Activated T-helper 1 cell treated with anti-CD3 and anti-CD28 coated beads, Interleukin-2, amount 50 U/mL, for 16 hours (primary cell): ENCODE data around the gene HIP1R.
"Not testable (repeated sequence)": the region's sequence is repeated elsewhere in the genome, so short reads cannot be mapped to it uniquely, and the experiment has no call there.

Experiments
- DNase-seq, 2 donors: peaks; one replicate each; pipeline ENCODE4 v3.0.0-alpha.2; 2020; ENCODE audit warnings: low read depth in 1 of 2, low spot score in 1 of 2

The HIP1R gene, protein sequence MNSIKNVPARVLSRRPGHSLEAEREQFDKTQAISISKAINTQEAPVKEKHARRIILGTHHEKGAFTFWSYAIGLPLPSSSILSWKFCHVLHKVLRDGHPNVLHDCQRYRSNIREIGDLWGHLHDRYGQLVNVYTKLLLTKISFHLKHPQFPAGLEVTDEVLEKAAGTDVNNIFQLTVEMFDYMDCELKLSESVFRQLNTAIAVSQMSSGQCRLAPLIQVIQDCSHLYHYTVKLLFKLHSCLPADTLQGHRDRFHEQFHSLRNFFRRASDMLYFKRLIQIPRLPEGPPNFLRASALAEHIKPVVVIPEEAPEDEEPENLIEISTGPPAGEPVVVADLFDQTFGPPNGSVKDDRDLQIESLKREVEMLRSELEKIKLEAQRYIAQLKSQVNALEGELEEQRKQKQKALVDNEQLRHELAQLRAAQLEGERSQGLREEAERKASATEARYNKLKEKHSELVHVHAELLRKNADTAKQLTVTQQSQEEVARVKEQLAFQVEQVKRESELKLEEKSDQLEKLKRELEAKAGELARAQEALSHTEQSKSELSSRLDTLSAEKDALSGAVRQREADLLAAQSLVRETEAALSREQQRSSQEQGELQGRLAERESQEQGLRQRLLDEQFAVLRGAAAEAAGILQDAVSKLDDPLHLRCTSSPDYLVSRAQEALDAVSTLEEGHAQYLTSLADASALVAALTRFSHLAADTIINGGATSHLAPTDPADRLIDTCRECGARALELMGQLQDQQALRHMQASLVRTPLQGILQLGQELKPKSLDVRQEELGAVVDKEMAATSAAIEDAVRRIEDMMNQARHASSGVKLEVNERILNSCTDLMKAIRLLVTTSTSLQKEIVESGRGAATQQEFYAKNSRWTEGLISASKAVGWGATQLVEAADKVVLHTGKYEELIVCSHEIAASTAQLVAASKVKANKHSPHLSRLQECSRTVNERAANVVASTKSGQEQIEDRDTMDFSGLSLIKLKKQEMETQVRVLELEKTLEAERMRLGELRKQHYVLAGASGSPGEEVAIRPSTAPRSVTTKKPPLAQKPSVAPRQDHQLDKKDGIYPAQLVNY

DNA sequence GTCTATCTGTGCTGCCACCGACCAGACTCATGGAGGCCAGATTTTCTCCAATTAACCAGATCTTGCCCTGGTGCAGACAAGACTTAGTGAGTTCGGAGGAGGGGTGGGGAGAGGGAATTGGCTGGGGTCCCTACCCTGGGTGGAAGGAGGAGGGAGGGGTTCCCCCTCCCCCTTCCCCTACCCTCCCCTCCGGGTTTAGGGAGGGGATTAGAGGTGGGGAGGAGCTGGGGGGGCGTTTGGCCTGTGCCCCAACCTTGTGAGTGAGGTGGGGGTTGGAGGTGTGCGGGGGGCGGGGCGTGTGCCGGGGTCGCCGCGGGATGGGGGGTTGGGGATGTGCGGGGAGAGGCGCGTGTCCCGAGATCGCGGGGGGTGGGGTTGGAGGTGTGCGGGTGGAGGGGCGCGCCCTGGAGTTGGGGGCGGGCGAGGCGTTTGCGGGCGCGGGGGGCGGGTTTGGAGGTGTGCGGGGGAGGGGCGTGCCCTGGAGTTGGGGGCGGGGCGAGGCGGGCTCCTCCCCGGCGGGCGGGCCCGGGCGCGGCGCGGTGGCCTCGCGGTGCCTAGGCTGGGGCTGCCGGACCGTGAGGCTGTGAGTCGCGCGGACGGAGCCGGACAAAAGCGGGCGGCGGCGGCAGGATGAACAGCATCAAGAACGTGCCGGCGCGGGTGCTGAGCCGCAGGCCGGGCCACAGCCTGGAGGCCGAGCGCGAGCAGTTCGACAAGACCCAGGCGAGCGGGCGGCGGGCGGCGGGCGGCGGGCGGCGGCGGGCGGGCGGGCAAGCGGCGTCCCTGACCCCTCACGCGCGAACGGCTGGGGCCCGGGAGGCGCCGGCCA lies at the start of gene HIP1R:
Gene HIP1R (plus strand): TSS at position 537 of the 829 bp plus-strand sequence. CDS start 94 bp downstream, at position 631.
- DNase-seq: peak; percentile 32 to 50

DNA sequence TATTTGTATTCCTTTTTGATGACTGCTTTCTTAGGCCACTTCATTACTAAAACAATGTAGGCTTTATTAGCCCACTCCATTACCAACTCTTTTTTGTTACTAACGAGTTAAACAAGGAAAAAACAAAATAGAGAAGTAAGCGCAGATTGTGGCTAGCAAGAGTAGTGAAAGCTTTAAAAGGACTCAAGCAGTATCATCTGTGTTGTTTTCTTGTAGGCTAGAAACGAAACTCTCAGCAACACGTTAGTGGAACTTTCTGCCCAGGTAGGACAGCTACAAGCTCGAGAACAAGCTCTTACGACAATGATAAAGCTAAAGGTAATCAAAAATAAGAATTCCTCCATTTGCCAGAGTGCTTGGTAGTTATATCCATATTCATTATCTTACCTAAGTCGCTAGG lies 49.8 kb upstream of the HIP1R start:
- no peak for DNase-seq

DNA sequence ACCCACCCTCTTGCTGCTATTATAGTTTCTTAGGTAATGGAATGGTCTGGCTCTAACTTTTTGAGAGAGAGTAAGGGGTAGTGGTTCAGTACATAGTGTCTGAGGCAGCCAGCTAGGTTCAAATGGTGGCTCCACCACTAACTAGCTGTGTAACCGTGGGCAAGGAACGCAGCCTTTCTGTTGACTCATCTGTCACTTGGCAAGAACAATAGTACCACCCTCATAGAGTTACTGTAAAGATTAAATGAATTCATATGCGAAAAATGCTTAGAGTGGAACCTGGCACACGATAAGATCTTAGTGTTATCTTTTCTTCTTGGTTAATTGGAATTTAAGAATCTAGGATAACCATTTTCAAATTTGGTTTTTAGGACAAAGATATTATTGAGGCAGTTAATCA lies 46.9 kb upstream of the HIP1R start:
- DNase-seq: no peak

DNA sequence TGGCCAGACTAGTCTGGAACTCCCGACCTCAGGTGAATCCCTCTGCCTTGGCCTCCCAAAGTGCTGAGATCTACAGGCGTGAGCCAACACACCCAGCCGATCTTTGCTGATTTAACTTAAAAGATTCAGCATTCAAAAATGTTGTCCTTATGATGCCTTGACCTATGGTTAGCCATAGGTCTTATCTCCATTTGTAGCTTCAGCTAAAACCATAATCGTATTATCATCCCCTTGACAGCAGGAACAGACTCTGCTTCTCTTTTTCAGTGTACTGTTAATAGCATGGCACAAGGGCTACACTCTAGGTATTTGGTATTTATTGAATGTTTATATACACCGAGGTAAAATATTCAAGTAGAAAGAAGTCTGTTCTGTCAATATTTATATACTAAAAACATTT lies 45.6 kb upstream of the HIP1R start:
- DNase-seq: no peak

DNA sequence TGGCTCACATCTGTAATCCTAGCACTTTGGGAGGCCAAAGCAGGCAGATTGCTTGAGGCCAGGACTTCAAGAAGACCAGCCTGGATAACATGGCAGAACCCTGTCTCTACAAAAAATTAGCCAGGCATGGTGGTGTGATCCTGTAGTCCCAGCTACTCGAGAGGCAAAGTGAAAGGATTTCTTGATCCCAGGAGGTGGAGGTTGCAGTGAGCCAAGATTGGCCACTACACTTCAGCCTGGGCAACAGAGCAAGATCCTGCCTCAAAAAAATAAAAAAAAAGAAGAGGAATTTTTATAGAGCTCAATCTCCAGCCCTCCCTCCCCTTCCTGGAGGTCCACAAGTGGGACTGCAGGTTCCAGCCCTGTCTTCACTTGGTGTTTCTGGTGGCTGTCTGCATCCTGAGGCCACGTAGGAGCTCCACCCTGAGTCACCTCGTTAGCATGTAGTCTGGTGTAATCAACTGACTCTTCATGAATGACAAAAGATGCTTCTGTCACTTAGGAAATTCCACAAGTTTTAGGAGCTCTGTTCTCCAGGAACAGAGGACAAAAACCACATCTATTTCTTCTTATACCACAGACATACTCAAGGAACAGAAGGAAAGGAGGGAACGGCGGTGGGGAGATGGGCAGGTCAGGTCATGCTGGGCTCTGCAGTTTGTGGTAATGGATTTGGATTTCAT lies 44.7 kb upstream of the HIP1R start:
- DNase-seq: no peak

DNA sequence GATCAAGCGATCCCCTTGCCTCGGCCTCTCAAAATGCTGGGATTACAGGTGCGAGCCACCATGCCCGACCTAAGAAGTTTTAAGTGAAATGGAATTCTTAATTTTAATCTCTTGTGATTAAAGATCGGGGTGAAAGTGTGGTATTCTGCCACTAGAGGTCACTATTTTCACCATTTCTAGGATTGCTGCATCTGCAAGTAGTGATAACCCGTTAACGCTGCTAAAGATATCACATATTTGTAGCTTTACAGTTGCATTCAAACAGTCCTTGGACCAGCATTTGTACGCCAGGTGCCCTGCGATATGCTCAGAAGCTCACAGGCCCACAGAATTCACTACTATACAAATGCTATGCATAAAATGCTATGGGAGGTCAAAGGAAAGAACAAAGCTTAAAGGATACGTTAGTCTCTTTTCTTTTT lies 41.6 kb upstream of the HIP1R start:
- no peak for DNase-seq

DNA sequence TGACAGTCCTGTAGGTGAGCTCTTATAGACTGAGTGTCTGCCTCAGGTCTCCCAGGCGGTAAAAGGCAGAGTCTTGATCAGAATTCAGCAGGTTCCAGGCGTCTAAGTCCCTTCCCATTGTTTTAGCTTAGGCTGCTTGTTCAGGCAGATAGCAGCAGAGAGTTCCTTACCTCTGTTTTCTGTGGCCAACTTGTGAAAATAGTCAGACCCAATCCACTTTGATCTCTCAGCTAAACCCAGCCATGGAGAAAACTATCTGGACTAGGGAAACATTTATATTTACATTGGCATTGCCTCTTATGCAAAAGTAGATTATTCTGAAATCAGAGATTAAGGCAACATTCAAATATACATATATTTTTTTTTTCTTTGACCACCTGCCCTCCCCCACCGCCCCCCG lies 39.5 kb upstream of the HIP1R start:
- DNase-seq: no peak

DNA sequence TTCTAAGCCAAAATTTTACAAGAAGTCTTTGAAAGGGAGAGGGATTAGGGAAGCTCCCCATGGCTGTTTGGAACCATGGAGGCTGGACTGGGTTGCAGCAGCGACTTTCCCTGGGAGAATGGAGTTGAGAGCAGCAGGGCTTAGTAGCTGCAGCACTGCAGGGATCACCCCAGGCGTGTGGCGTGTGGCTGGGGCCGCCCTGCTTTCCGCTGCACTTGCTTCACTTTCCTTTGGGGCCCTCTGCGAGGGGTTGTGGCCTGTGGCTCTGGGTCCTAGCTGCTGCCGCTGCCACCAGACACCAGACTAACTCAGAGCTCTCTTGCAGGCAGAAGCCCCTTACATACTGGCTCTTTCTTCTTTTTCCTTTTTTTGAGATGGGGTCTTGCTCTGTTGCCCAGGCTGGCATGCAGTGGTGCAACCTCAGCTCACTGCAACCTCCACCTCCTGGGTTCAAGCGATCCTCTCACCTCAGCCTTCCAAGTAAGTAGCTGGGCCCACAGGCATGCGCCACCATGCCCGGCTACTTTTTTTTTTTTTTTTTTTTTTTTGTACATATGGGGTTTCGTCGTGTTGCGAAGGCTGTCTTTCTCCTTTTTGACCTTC lies 35.5 kb upstream of the HIP1R start:
- no peak for DNase-seq

DNA sequence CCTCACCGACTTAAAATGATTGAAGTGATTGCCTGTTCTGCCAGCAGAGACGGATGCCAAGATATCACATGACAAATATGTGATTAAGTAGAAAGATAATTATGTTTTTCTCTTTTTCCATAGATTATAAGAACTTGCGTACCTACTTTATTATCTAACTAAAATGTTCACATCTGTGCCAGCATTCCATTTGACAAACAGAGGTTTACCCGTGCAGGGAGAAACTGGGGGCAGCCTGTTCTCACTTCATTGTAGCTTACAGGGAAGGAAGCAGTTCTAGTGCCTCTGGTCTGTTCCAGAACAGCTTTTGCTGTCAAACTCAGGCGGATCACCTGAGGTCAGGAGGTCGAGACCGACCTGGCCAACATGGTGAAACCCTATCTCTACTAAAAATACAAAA lies 31.3 kb upstream of the HIP1R start:
- DNase-seq: no peak

DNA sequence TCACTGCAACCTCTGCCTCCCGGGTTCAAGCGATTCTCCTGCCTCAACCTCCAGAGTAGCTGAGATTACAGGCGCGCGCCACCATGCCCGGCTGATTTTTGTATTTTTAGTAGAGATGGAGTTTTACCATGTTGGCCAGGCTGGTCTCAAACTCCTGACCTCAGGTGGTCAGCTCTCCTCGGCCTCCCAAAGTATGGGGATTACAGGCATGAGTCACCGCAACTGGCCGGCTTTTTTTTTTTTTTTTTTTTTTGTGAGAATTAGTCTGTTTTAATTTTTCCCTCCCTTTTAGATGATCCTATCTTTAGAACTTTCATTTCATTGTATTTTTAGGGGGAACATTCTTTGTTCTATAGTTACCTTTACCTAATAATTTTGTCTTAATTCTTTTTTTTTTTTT lies 30.3 kb upstream of the HIP1R start:
- DNase-seq: not testable (repeated sequence)

DNA sequence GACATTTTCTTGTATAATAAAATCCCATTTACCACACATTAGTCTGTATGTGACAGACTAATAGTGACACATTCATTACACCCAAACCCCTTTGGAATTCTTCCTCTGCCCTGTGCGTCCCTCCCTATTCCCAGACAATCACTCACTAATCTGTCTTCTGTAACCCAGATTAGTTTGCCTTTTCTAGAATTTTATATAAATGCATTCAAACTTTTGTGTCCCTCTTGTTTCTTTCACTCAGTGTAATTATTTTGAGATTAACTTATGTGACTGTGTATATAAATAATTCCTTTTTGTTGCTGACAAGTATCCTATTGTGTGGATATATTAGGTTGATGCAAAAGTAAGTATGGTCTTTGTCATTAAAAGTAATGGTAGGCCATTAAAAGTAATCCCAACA lies 27.6 kb upstream of the HIP1R start:
- no peak for DNase-seq

DNA sequence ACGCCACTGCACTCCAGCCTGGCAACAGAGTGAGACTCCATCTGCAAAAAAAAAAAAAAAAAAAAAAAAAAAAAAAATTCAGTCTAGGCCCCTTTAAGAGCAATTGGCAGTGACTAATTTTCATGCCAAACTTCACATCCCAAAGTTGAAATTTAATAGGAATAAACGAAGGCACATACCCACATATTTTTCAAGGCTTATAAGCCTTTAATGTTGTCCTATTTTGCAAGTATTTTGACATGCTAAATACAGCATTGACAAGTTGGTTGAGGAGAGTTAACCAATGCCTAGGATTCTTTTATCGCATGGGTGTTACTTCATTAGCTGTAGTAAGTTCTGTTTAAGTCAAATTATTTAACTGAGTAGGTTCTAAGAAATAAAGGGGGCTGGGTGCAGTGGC lies 23.5 kb upstream of the HIP1R start:
- no peak for DNase-seq

DNA sequence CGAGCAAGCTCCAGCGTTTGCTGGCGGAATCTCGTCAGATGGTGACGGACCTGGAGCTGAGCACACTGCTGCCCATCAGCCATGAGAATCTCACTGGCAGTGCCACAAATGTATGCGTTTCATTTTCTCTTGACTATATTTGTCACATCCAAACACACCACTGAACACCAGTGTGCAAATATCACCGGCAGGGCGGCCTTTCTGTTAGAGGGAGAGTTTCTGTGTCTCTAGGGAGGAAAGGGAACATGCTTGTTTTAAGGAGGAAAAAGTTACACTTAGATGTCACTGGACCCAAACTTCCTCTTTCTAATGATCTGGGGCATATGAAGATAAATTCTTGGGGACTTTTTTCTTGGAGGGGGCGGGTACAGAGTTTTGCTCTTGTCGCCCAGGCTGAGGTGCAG lies 21.9 kb upstream of the HIP1R start:
- DNase-seq: no peak

DNA sequence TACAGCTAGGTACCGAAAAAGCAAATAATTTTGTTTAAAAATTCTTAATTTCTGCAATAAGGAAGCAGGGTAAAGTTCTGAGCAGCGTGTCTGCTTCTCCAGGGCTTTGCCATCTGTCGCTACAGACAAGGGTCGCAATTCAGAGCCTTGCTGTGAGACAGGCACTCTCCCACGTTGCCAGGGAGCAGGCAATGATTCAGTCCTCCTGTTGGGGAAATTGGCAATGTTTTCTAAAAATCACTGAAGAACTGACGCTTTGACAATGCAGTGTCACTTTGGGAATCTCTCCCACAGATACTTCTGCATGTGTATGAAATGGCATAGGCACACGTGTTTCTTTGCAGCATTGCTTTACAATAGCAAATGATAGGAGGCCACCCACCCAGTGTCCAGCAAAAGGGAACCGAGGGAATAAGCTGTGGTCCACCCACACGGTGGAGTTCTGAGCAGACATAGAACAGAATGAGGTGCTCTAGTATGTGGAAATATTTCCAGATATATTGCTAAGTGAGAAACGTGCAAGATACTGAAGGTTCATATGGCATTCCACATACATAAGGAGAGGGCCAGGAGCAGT lies 16.0 kb upstream of the HIP1R start:
- DNase-seq: no peak

DNA sequence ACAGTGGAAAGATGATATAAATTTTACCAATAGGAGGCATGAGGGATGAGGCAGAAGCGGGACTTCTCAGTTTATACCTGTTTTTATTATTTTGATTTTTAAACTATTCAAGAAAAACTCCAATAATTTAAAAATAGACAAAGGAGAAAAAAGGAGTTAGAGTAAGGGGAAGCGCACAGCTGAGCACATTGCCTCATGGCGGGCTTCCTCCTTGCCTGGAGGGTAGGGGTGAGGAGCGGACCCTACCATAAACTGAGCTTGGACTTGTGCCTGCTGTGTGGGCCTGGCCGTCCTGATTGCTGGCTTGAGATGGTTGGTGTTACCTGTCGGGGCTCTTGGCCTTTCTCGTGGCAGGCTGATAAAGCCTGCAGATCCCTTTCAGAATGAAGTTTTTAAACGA lies 15.1 kb upstream of the HIP1R start:
- no peak for DNase-seq

DNA sequence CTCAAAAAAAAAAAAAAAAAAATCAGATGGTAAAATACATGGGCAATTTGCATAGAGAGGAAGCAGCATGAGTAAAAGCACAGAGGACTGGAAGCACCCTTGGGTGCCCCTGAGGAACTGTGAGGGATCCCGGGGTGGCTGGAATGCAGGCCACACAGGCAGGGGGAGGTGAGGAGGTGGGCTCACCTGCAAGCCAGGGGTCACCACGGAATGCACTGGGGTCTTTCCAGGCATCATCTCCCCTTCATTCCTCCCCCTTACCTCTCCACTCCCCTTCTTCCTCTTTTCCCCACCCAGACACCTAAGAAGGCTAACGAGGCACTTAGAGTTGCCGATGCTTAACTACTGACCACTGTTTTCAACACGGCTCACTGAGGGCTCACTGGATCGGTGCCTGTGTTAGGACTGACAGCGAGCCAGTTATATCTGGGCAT lies 14.4 kb upstream of the HIP1R start:
- DNase-seq: no peak

DNA sequence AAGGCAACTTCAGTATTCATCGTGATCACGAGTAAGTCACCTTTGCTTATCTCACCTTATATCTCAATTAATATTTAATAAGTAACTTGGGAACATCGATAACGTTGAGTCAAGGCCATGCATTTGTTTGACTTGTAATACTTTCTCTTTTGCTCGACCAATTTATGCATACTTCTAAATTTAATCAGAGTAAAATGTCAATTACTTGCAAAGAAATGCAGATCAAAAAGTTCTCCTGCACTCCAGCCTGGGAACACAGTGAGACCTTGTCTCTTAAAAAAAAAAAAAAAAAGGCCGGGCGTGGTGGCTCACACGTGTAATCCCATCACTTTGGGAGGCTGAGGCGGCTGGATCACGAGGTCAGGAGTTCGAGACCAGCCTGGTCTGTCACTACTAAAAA lies 11.8 kb upstream of the HIP1R start:
- no peak for DNase-seq

DNA sequence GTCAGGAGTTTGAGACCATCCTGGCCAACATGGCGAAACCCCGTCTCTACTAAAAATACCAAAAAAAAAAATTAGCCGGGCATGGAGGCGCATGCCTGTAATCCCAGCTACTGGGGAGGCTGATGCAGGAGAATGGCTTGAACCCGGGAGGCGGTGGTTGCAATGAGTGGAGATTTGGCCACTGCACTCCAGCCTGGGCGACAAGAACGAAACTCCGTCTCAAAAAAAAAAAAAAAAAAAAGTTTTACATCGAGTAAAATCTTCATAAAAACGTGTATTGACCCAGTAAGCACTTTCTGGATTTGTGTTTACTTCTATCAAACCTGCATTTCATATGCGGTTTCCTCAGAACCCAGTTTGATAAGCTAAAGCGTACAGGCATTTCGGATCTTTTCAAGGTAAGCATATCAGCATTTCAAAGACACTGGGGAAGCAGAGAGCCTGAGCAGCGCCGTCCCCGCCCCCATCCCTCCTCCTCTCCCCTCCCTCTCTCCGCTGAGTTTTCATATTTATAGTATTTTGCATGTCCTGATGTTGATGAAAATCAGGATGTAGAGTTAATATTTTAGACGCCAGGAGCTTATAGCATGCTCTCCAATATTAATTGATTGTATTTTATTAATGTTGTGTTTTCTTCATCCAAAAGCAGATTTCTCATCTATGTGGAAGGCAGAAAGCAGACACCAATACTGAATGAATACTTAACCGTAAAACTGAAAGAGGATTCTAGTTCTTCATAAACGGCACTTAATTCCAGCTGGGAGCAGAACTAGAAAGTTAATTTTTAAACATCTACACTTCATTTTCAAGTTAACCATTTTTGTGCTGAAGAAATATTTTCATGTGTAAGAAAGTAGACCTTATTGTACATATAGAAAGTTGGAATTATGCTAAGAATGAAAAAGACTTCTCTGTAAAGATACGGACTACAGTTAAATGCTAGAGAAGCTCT lies 9.2 kb upstream of the HIP1R start:
- no peak for DNase-seq

DNA sequence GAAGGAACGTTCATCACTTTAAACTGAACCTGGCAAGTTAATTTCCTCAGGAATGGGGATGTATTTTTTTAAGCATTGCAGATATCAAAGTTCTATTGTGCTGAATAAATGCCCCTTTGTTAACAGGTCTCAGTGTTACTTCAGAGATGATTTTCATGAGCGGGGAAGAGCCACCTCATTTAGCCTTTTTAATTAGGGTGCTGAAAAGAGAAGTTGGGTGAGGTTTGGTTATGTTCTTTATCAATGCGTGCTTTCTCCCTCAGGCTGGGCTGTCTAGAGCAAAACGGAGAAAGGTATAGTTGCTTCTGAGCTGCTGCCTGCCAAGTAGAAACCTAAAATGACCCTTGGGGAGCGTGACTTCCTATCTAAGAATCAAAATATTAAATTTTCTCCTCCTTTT lies 8.0 kb upstream of the HIP1R start:
- no peak for DNase-seq
